ENCODE results near the gene IRF2.

IRF2 gene

GRCh38 chr4:184395971-184396391 is 78.4 kb downstream of the IRF2 start:
- H3K9ac ChIP-seq (ENCODE audit: low read depth in 1 of 2, low read length in 2 of 2): no peak overlapping the region
- H3K4me3 ChIP-seq (ENCODE audit: low read length in 2 of 2): peak overlapping the region in 1 of 2 donors; percentile 45
- peaks cover 38 to 76% of the 10 kb centered on the region in 2 donors for H3K36me3 ChIP-seq (ENCODE audit: control insufficient read depth in 2 of 2, insufficient read depth in 2 of 2, low read length in 2 of 2)
- H3K27ac ChIP-seq (ENCODE audit: low read depth in 2 of 2, low read length in 2 of 2): peak overlapping the region; percentile 34 to 48
- no peaks in the 10 kb centered on the region for H3K27me3 ChIP-seq (ENCODE audit: control insufficient read depth in 2 of 2, insufficient read depth in 2 of 2, low read length in 2 of 2)
- no peaks in the 10 kb centered on the region for H3K9me3 ChIP-seq (ENCODE audit: control insufficient read depth in 2 of 2, low read length in 2 of 2)
- H3K4me1 ChIP-seq (ENCODE audit: control insufficient read depth in 2 of 2, insufficient read depth in 2 of 2, low read length in 2 of 2): peaks cover 0 to 4% of the 10 kb centered on the region in 2 donors

- H3K4me3 ChIP-seq (ENCODE audit: low read length in 2 of 2): peak overlapping the region in 1 of 2 donors; percentile 45
- no peaks in the 10 kb centered on the region for H3K27me3 ChIP-seq (ENCODE audit: control insufficient read depth in 2 of 2, insufficient read depth in 2 of 2, low read length in 2 of 2)
- peak overlapping the region; percentile 34 to 48 for H3K27ac ChIP-seq (ENCODE audit: low read depth in 2 of 2, low read length in 2 of 2)
- H3K9ac ChIP-seq (ENCODE audit: low read depth in 1 of 2, low read length in 2 of 2): no peak overlapping the region
- H3K36me3 ChIP-seq (ENCODE audit: control insufficient read depth in 2 of 2, insufficient read depth in 2 of 2, low read length in 2 of 2): peaks cover 41 to 75% of the 10 kb centered on the region in 2 donors
- H3K4me1 ChIP-seq (ENCODE audit: control insufficient read depth in 2 of 2, insufficient read depth in 2 of 2, low read length in 2 of 2): peaks cover 0 to 4% of the 10 kb centered on the region in 2 donors
- no peaks in the 10 kb centered on the region for H3K9me3 ChIP-seq (ENCODE audit: control insufficient read depth in 2 of 2, low read length in 2 of 2)
These were observed 78.9 kb downstream of the IRF2 start for GRCh38 chr4:184395451-184395917.

GRCh38 chr4:184392748-184393559 is 81.4 kb downstream of the IRF2 start:
- H3K36me3 ChIP-seq (ENCODE audit: control insufficient read depth in 2 of 2, insufficient read depth in 2 of 2, low read length in 2 of 2): peaks cover 49 to 78% of the 10 kb centered on the region in 2 donors
- no peaks in the 10 kb centered on the region for H3K27me3 ChIP-seq (ENCODE audit: control insufficient read depth in 2 of 2, insufficient read depth in 2 of 2, low read length in 2 of 2)
- no peak overlapping the region for H3K4me3 ChIP-seq (ENCODE audit: low read length in 2 of 2)
- no peaks in the 10 kb centered on the region for H3K9me3 ChIP-seq (ENCODE audit: control insufficient read depth in 2 of 2, low read length in 2 of 2)
- peaks cover 0 to 4% of the 10 kb centered on the region in 2 donors for H3K4me1 ChIP-seq (ENCODE audit: control insufficient read depth in 2 of 2, insufficient read depth in 2 of 2, low read length in 2 of 2)
- H3K27ac ChIP-seq (ENCODE audit: low read depth in 2 of 2, low read length in 2 of 2): peak overlapping the region; percentile 32 to 45
- no peak overlapping the region for H3K9ac ChIP-seq (ENCODE audit: low read depth in 1 of 2, low read length in 2 of 2)

- H3K4me3 ChIP-seq (ENCODE audit: low read length in 2 of 2): no peak overlapping the region
- no peaks in the 10 kb centered on the region for H3K9me3 ChIP-seq (ENCODE audit: control insufficient read depth in 2 of 2, low read length in 2 of 2)
- peaks cover 46 to 74% of the 10 kb centered on the region in 2 donors for H3K36me3 ChIP-seq (ENCODE audit: control insufficient read depth in 2 of 2, insufficient read depth in 2 of 2, low read length in 2 of 2)
- peaks cover 3 to 5% of the 10 kb centered on the region in 2 donors for H3K4me1 ChIP-seq (ENCODE audit: control insufficient read depth in 2 of 2, insufficient read depth in 2 of 2, low read length in 2 of 2)
- H3K27ac ChIP-seq (ENCODE audit: low read depth in 2 of 2, low read length in 2 of 2): peak overlapping the region; percentile 32 to 45
- H3K9ac ChIP-seq (ENCODE audit: low read depth in 1 of 2, low read length in 2 of 2): no peak overlapping the region
- H3K27me3 ChIP-seq (ENCODE audit: control insufficient read depth in 2 of 2, insufficient read depth in 2 of 2, low read length in 2 of 2): no peaks in the 10 kb centered on the region
These were observed 82.0 kb downstream of the IRF2 start for GRCh38 chr4:184392316-184392715.

GRCh38 chr4:184389978-184390900 is 84.1 kb downstream of the IRF2 start:
- no peaks in the 10 kb centered on the region for H3K27me3 ChIP-seq (ENCODE audit: control insufficient read depth in 2 of 2, insufficient read depth in 2 of 2, low read length in 2 of 2)
- H3K36me3 ChIP-seq (ENCODE audit: control insufficient read depth in 2 of 2, insufficient read depth in 2 of 2, low read length in 2 of 2): peaks cover 46 to 66% of the 10 kb centered on the region in 2 donors
- no peak overlapping the region for H3K4me3 ChIP-seq (ENCODE audit: low read length in 2 of 2)
- no peak overlapping the region for H3K9ac ChIP-seq (ENCODE audit: low read depth in 1 of 2, low read length in 2 of 2)
- H3K27ac ChIP-seq (ENCODE audit: low read depth in 2 of 2, low read length in 2 of 2): no peak overlapping the region
- H3K9me3 ChIP-seq (ENCODE audit: control insufficient read depth in 2 of 2, low read length in 2 of 2): no peaks in the 10 kb centered on the region
- peaks cover 20 to 22% of the 10 kb centered on the region in 2 donors for H3K4me1 ChIP-seq (ENCODE audit: control insufficient read depth in 2 of 2, insufficient read depth in 2 of 2, low read length in 2 of 2)

- no peak overlapping the region for H3K4me3 ChIP-seq (ENCODE audit: low read length in 2 of 2)
These were observed 86.2 kb downstream of the IRF2 start for GRCh38 chr4:184388106-184388505.

GRCh38 chr4:184387351-184387750 is 87.0 kb downstream of the IRF2 start:
- no peak overlapping the region for H3K9ac ChIP-seq (ENCODE audit: low read depth in 1 of 2, low read length in 2 of 2)

More at GRCh38 chr4:184388106-184388505, 86.2 kb downstream of the IRF2 start:
- H3K27me3 ChIP-seq (ENCODE audit: control insufficient read depth in 2 of 2, insufficient read depth in 2 of 2, low read length in 2 of 2): no peaks in the 10 kb centered on the region
- peaks cover 41 to 49% of the 10 kb centered on the region in 2 donors for H3K36me3 ChIP-seq (ENCODE audit: control insufficient read depth in 2 of 2, insufficient read depth in 2 of 2, low read length in 2 of 2)
- H3K4me1 ChIP-seq (ENCODE audit: control insufficient read depth in 2 of 2, insufficient read depth in 2 of 2, low read length in 2 of 2): peaks cover 41 to 44% of the 10 kb centered on the region in 2 donors
- no peak overlapping the region for H3K9ac ChIP-seq (ENCODE audit: low read depth in 1 of 2, low read length in 2 of 2)
- H3K9me3 ChIP-seq (ENCODE audit: control insufficient read depth in 2 of 2, low read length in 2 of 2): no peaks in the 10 kb centered on the region
- no peak overlapping the region for H3K27ac ChIP-seq (ENCODE audit: low read depth in 2 of 2, low read length in 2 of 2)

GRCh38 chr4:184386271-184386781 is 88.0 kb downstream of the IRF2 start:
- Histone ChIP-seq H3K4me3 (ENCODE audit: low read length in 2 of 2) (peak overlapping the region; percentile 54 to 57), H3K36me3 (ENCODE audit: control insufficient read depth in 2 of 2, insufficient read depth in 2 of 2, low read length in 2 of 2) (peaks cover 31% of the 10 kb centered on the region in 2 donors), H3K9me3 (ENCODE audit: control insufficient read depth in 2 of 2, low read length in 2 of 2) (no peaks in the 10 kb centered on the region), H3K4me1 (ENCODE audit: control insufficient read depth in 2 of 2, insufficient read depth in 2 of 2, low read length in 2 of 2) (peaks cover 54 to 55% of the 10 kb centered on the region in 2 donors), H3K27me3 (ENCODE audit: control insufficient read depth in 2 of 2, insufficient read depth in 2 of 2, low read length in 2 of 2) (no peaks in the 10 kb centered on the region), H3K9ac (ENCODE audit: low read depth in 1 of 2, low read length in 2 of 2) (peak overlapping the region; percentile 43 to 80), H3K27ac (ENCODE audit: low read depth in 2 of 2, low read length in 2 of 2) (peak overlapping the region; percentile 96 to 99)

More at GRCh38 chr4:184387351-184387750, 87.0 kb downstream of the IRF2 start:
- no peak overlapping the region for H3K4me3 ChIP-seq (ENCODE audit: low read length in 2 of 2)
- H3K4me1 ChIP-seq (ENCODE audit: control insufficient read depth in 2 of 2, insufficient read depth in 2 of 2, low read length in 2 of 2): peaks cover 46 to 51% of the 10 kb centered on the region in 2 donors
- peak overlapping the region; percentile 96 to 99 for H3K27ac ChIP-seq (ENCODE audit: low read depth in 2 of 2, low read length in 2 of 2)
- no peaks in the 10 kb centered on the region for H3K9me3 ChIP-seq (ENCODE audit: control insufficient read depth in 2 of 2, low read length in 2 of 2)
- no peaks in the 10 kb centered on the region for H3K27me3 ChIP-seq (ENCODE audit: control insufficient read depth in 2 of 2, insufficient read depth in 2 of 2, low read length in 2 of 2)
- H3K36me3 ChIP-seq (ENCODE audit: control insufficient read depth in 2 of 2, insufficient read depth in 2 of 2, low read length in 2 of 2): peaks cover 38 to 42% of the 10 kb centered on the region in 2 donors

- Histone ChIP-seq H3K27me3 (ENCODE audit: control insufficient read depth in 2 of 2, insufficient read depth in 2 of 2, low read length in 2 of 2) (no peaks in the 10 kb centered on the region), H3K9me3 (ENCODE audit: control insufficient read depth in 2 of 2, low read length in 2 of 2) (no peaks in the 10 kb centered on the region), H3K9ac (ENCODE audit: low read depth in 1 of 2, low read length in 2 of 2) (peak overlapping the region; percentile 49 to 80)
These were observed 88.6 kb downstream of the IRF2 start for GRCh38 chr4:184385705-184386141.

More at GRCh38 chr4:184385705-184386141, 88.6 kb downstream of the IRF2 start:
- Histone ChIP-seq H3K27ac (ENCODE audit: low read depth in 2 of 2, low read length in 2 of 2) (peak overlapping the region; percentile 96 to 99), H3K36me3 (ENCODE audit: control insufficient read depth in 2 of 2, insufficient read depth in 2 of 2, low read length in 2 of 2) (peaks cover 26% of the 10 kb centered on the region in 2 donors), H3K4me1 (ENCODE audit: control insufficient read depth in 2 of 2, insufficient read depth in 2 of 2, low read length in 2 of 2) (peaks cover 54 to 59% of the 10 kb centered on the region in 2 donors), H3K4me3 (ENCODE audit: low read length in 2 of 2) (peak overlapping the region; percentile 54 to 57)

Measured in mucosa of rectum (tissue), 2 donors.